ENCODE data around the gene TAOK2. TPM values are rescaled to one million over a fixed set of nuclear protein-coding genes. Genes with fewer than 3 reads are reported as not detected.

The TAOK2 gene
- total RNA-seq, 5 donors from 2014 or later (not counting 1 experiment from before 2014, with no cell fraction given): 26.1 to 58.3 (median 55.9) TPM

DNA sequence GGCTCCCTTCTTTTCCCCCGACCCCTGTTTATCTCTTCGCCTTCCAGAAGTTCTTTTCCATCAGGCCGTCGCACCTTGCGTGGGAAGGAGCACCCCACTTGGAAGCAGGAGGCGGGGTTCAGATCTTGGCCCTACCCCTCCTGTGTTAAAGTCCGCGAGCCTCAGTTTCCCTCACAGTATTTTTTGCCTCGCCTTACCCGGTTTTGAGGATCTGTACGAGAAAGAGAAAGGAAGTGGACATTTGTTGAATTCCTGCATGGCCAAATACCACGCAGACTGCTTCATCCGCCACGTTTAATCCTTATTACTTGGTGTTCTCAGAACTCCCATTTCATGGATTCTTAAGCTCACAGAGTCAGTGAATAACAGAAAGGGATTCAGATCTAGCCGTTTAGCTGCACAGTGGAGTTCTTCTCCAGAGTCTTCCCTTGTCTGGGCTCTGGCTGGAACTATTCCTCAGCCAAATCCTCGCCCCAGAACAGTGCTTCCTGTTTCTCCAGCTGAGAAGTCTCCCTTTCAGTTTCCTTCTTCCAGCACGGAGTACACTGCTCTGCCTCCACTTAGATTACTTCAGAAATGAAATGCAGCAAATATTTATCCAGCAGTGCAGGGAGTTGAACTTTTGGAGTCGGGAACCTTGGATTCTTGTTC, 11.2 kb upstream of the TAOK2 start:
- Mint-ChIP-seq H3K4me1 (peaks cover 19 to 30% (median 24%) of the 10 kb centered on the region in 3 donors), H3K36me3 (no peaks in the 10 kb centered on the region), H3K27ac (peak overlapping the region; percentile 89 to 92), H3K27me3 (no peaks in the 10 kb centered on the region), H3K9me3 (no peaks in the 10 kb centered on the region), H3K4me3 (peak overlapping the region; percentile 87 to 90 (median 88))
- H3K4me3 ChIP-seq (ENCODE audit: control insufficient read depth in 1 of 2, extremely low read depth in 1 of 2, low read length in 1 of 2): peak overlapping the region; percentile 69 to 83
- no peak for ATAC-seq (replicated peaks in 1 of 4)
- POLR2A ChIA-PET: interaction anchor here (0.5 to 1.2 kb wide), 6 partner anchors 11 to 1667 kb away, joined by 4 to 7 read pairs (median 4); partner anchors contain the start of gene TAOK2 (in 1 of the 2)
- peak overlapping the region; percentile 90 for H3K27ac ChIP-seq (ENCODE audit: low read length)
- DNase-seq: peak in 1 of 35 experiments; percentile 38
- no peaks in the 10 kb centered on the region for H3K27me3 ChIP-seq (replicated peaks in 1 of 2; ENCODE audit: control insufficient read depth in 2 of 2, extremely low read depth in 1 of 2, insufficient read depth in 2 of 2, low read length in 1 of 2)
- peaks cover 0 to 6% of the 10 kb centered on the region in 2 donors for H3K36me3 ChIP-seq (ENCODE audit: control insufficient read depth in 2 of 2, extremely low read depth in 1 of 2, insufficient read depth in 1 of 2, low read length in 1 of 2)
- 24% methylated on average over 10 of the region's 18 CpGs for WGBS (ENCODE audit: insufficient coverage)
- H3K4me1 ChIP-seq (ENCODE audit: control insufficient read depth in 1 of 2, extremely low read depth in 1 of 2, insufficient read depth in 2 of 2, low read length in 2 of 2): peaks cover 10 to 25% of the 10 kb centered on the region in 2 experiments
- CTCF ChIA-PET: interaction anchor here in 1 of 2 donors (0.5 to 2.5 kb wide), 6 partner anchors 11 to 95 kb away, joined by 3 to 22 read pairs (median 4); partner anchors contain the start of genes HIRIP3, KCTD13 and TAOK2
- H3K9me3 ChIP-seq: no peaks in the 10 kb centered on the region

GRCh38 chr16:29963021-29963743, 10.5 kb upstream of the TAOK2 start:
- DNase-seq: no peak
- WGBS (ENCODE audit: insufficient coverage): 94% methylated on average over 10 of the region's 14 CpGs
- ChIA-PET CTCF (interaction anchor here in 1 of 2 donors (0.5 to 2.5 kb wide), 4 partner anchors 11 to 96 kb away, joined by 3 to 22 read pairs (median 4); partner anchors contain the start of genes KCTD13 and TAOK2), POLR2A (interaction anchor here in 1 of 2 donors (0.6 kb wide), 1 partner anchor 10 kb away, joined by 5 read pairs; the partner anchor contains the start of gene TAOK2)
- ATAC-seq (replicated peaks in 1 of 4): no peak
- Histone ChIP-seq H3K27me3 (replicated peaks in 1 of 2; ENCODE audit: control insufficient read depth in 2 of 2, extremely low read depth in 1 of 2, insufficient read depth in 2 of 2, low read length in 1 of 2) (no peaks in the 10 kb centered on the region), H3K27ac (ENCODE audit: low read length) (peak overlapping the region; percentile 90), H3K9me3 (no peaks in the 10 kb centered on the region), H3K36me3 (ENCODE audit: control insufficient read depth in 2 of 2, extremely low read depth in 1 of 2, insufficient read depth in 1 of 2, low read length in 1 of 2) (peaks cover 0 to 10% of the 10 kb centered on the region in 2 donors), H3K4me3 (ENCODE audit: control insufficient read depth in 1 of 2, extremely low read depth in 1 of 2, low read length in 1 of 2) (no peak overlapping the region), H3K4me1 (ENCODE audit: control insufficient read depth in 1 of 2, extremely low read depth in 1 of 2, insufficient read depth in 2 of 2, low read length in 2 of 2) (peaks cover 10 to 25% of the 10 kb centered on the region in 2 experiments)
- Mint-ChIP-seq H3K4me3 (peak overlapping the region; percentile 87 to 90 (median 88)), H3K27ac (peak overlapping the region; percentile 89 to 92), H3K9me3 (no peaks in the 10 kb centered on the region), H3K27me3 (no peaks in the 10 kb centered on the region), H3K4me1 (peaks cover 19 to 30% (median 24%) of the 10 kb centered on the region in 3 donors), H3K36me3 (peaks cover 3% of the 10 kb centered on the region)

DNA sequence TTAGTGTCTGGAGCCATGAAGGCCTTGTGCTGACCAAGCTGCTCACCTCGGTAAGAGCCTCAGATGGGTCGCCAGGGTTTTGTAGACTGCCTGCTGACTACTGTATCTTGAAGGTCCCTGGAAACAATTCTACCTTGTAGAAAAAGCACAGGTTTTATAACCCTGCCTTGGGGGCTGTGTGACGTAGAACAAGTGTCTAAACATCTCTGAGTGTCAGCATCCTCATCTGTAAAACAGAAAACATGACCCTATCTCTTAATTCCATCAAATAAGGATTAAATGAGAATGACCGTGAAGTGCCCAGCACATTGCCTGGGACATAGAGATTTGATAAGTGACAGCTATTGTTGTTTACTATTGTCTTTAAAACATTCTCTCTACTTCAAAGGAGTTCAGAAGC, 5.5 kb upstream of the TAOK2 start:
- DNase-seq (no peak), ATAC-seq (replicated peaks in 1 of 4) (no peak)
- H3K4me1 Mint-ChIP-seq: peaks cover 3 to 16% (median 11%) of the 10 kb centered on the region in 3 donors
- H3K36me3 Mint-ChIP-seq: peaks cover 17% of the 10 kb centered on the region
- 100% methylated on average over 2 of the region's 4 CpGs for WGBS (ENCODE audit: insufficient coverage)
- H3K4me3 Mint-ChIP-seq: no peak overlapping the region
- no peaks in the 10 kb centered on the region for H3K9me3 Mint-ChIP-seq
- ChIA-PET POLR2A (no interaction called here), CTCF (no interaction called here)
- no peaks in the 10 kb centered on the region for H3K27me3 ChIP-seq (replicated peaks in 1 of 2; ENCODE audit: control insufficient read depth in 2 of 2, extremely low read depth in 1 of 2, insufficient read depth in 2 of 2, low read length in 1 of 2)
- no peak overlapping the region for H3K4me3 ChIP-seq (ENCODE audit: control insufficient read depth in 1 of 2, extremely low read depth in 1 of 2, low read length in 1 of 2)
- H3K27me3 Mint-ChIP-seq: no peaks in the 10 kb centered on the region
- H3K4me1 ChIP-seq (ENCODE audit: control insufficient read depth in 1 of 2, extremely low read depth in 1 of 2, insufficient read depth in 2 of 2, low read length in 2 of 2): peaks cover 0 to 6% of the 10 kb centered on the region in 2 experiments
- peaks cover 0 to 13% of the 10 kb centered on the region in 2 donors for H3K36me3 ChIP-seq (ENCODE audit: control insufficient read depth in 2 of 2, extremely low read depth in 1 of 2, insufficient read depth in 1 of 2, low read length in 1 of 2)
- no peak overlapping the region for H3K27ac ChIP-seq (ENCODE audit: low read length)
- no peaks in the 10 kb centered on the region for H3K9me3 ChIP-seq
- no peak overlapping the region for H3K27ac Mint-ChIP-seq

DNA sequence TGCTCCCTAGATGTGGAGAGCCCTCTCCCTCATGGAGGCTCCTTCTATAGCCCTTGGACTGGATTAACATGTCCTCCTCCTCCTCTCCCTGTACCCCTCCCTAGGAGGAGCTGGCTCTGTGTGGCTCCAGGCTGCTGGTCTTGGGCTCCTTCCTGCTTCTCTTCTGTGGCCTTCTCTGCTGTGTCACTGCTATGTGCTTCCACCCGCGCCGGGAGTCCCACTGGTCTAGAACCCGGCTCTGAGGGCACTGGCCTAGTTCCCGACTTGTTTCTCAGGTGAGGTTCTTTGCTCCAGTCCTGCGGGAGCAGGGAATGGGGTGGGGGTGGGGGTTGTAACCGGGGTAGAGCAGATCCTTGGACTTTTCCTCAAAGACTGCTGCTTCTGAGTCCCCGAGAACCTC, 2.4 kb upstream of the TAOK2 start:
- ATAC-seq (replicated peaks in 1 of 4): no peak

DNA sequence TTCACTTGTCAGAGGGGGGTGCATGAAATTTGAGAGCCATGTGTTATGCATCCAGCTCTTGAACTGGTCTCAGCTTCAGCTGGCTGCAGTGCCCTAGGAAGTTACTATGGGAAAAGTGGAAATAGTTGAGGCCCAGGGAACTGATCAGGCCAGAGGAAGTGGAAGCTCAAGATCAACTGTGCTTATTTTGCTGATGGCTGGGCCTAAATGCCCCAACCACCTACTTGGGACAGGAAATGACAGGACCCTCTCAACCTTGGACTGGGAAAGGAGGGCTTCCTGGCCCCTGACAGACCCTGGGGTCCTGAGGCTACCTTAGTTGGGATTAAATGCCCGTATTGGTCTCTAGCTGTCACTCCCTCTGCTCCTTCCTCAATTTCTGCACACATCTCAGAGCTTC, 1.2 kb upstream of the TAOK2 start:
- Mint-ChIP-seq H3K9me3 (no peaks in the 10 kb centered on the region), H3K4me3 (peak overlapping the region; percentile 85 to 97 (median 90)), H3K27me3 (no peaks in the 10 kb centered on the region), H3K36me3 (peaks cover 17% of the 10 kb centered on the region), H3K4me1 (peaks cover 23 to 39% (median 36%) of the 10 kb centered on the region in 3 donors), H3K27ac (peak overlapping the region; percentile 89 to 93)
- ChIA-PET CTCF (interaction anchor here in 1 of 2 donors (1.2 to 3.9 kb wide), 5 partner anchors 11 to 157 kb away, joined by 4 to 22 read pairs (median 6); partner anchors contain the start of genes KCTD13, PAGR1 and TMEM219), POLR2A (interaction anchor here (0.7 to 1.1 kb wide), 4 partner anchors 11 to 342 kb away, joined by 3 to 7 read pairs (median 4); partner anchors contain the start of genes KCTD13 (in 1 of the 2) and TMEM219 (in 1 of the 2))
- DNase-seq (no peak), ATAC-seq (replicated peaks in 1 of 4) (no peak)
- H3K36me3 ChIP-seq (ENCODE audit: control insufficient read depth in 2 of 2, extremely low read depth in 1 of 2, insufficient read depth in 1 of 2, low read length in 1 of 2): peaks cover 0 to 8% of the 10 kb centered on the region in 2 donors
- H3K4me1 ChIP-seq (ENCODE audit: control insufficient read depth in 1 of 2, extremely low read depth in 1 of 2, insufficient read depth in 2 of 2, low read length in 2 of 2): peaks cover 13 to 33% of the 10 kb centered on the region in 2 experiments
- H3K9me3 ChIP-seq: no peaks in the 10 kb centered on the region
- no peak overlapping the region for H3K4me3 ChIP-seq (ENCODE audit: control insufficient read depth in 1 of 2, extremely low read depth in 1 of 2, low read length in 1 of 2)
- peak overlapping the region; percentile 62 for H3K27ac ChIP-seq (ENCODE audit: low read length)
- no peaks in the 10 kb centered on the region for H3K27me3 ChIP-seq (replicated peaks in 1 of 2; ENCODE audit: control insufficient read depth in 2 of 2, extremely low read depth in 1 of 2, insufficient read depth in 2 of 2, low read length in 1 of 2)
- WGBS (ENCODE audit: insufficient coverage): no CpG with 5 or more reads among the region's 1 CpG

More for the DNA sequence above, 2.4 kb upstream of the TAOK2 start:
- Histone ChIP-seq H3K9me3 (no peaks in the 10 kb centered on the region), H3K4me3 (ENCODE audit: control insufficient read depth in 1 of 2, extremely low read depth in 1 of 2, low read length in 1 of 2) (no peak overlapping the region), H3K4me1 (ENCODE audit: control insufficient read depth in 1 of 2, extremely low read depth in 1 of 2, insufficient read depth in 2 of 2, low read length in 2 of 2) (peaks cover 13 to 28% of the 10 kb centered on the region in 2 experiments), H3K27ac (ENCODE audit: low read length) (no peak overlapping the region), H3K27me3 (replicated peaks in 1 of 2; ENCODE audit: control insufficient read depth in 2 of 2, extremely low read depth in 1 of 2, insufficient read depth in 2 of 2, low read length in 1 of 2) (no peaks in the 10 kb centered on the region), H3K36me3 (ENCODE audit: control insufficient read depth in 2 of 2, extremely low read depth in 1 of 2, insufficient read depth in 1 of 2, low read length in 1 of 2) (peaks cover 0 to 12% of the 10 kb centered on the region in 2 donors)
- DNase-seq: no peak
- Mint-ChIP-seq H3K9me3 (no peaks in the 10 kb centered on the region), H3K4me1 (peaks cover 18 to 29% (median 26%) of the 10 kb centered on the region in 3 donors), H3K36me3 (peaks cover 17% of the 10 kb centered on the region), H3K4me3 (no peak overlapping the region), H3K27me3 (no peaks in the 10 kb centered on the region), H3K27ac (no peak overlapping the region)
- 87% methylated on average over 3 of the region's 8 CpGs for WGBS (ENCODE audit: insufficient coverage)
- POLR2A ChIA-PET: interaction anchor here in 1 of 2 donors (0.5 to 0.7 kb wide), 2 partner anchors 96 to 642 kb away, joined by 4 to 6 read pairs; no protein-coding TSS in a partner anchor
- CTCF ChIA-PET: interaction anchor here in 1 of 2 donors (1.2 kb wide), 1 partner anchor 33 kb away, joined by 4 read pairs; no protein-coding TSS in a partner anchor
